ENCODE data around the gene MTHFS.

MTHFS gene

GRCh38 chr15:79886124-79886523 is 10.7 kb downstream of the MTHFS start:
- no peak for TF ChIP-seq POLR2AphosphoS5 (IDR thresholded peaks at IDR 0.05; ENCODE audit: low read depth, low read length)

- no peak for TF ChIP-seq POLR2AphosphoS5 (IDR thresholded peaks at IDR 0.05; ENCODE audit: low read depth, low read length)
Measured at GRCh38 chr15:79884204-79884596, 12.6 kb downstream of the MTHFS start.

GRCh38 chr15:79883579-79884203 is 13.1 kb downstream of the MTHFS start:
- TF ChIP-seq FOXP2 (optimal IDR thresholded peaks at IDR 0.05; ENCODE audit: borderline replicate concordance, extremely low read depth, extremely low read length, insufficient read depth) (no peak), REST (IDR thresholded peaks at IDR 0.05; ENCODE audit: insufficient read depth in 1 of 2, low read depth in 2 of 2, low read length in 2 of 2) (no peak), POLR2AphosphoS5 (IDR thresholded peaks at IDR 0.05; ENCODE audit: low read depth, low read length) (no peak), TAF1 (IDR thresholded peaks at IDR 0.05; ENCODE audit: borderline replicate concordance, insufficient read depth, low read length) (no peak), SIN3A (IDR thresholded peaks at IDR 0.05; ENCODE audit: borderline replicate concordance, insufficient read depth, low read length) (no peak)

- TF ChIP-seq TAF1 (IDR thresholded peaks at IDR 0.05; ENCODE audit: borderline replicate concordance, insufficient read depth, low read length) (no peak), POLR2AphosphoS5 (IDR thresholded peaks at IDR 0.05; ENCODE audit: low read depth, low read length) (no peak), REST (IDR thresholded peaks at IDR 0.05; ENCODE audit: insufficient read depth in 1 of 2, low read depth in 2 of 2, low read length in 2 of 2) (no peak), FOXP2 (optimal IDR thresholded peaks at IDR 0.05; ENCODE audit: borderline replicate concordance, extremely low read depth, extremely low read length, insufficient read depth) (no peak), SIN3A (IDR thresholded peaks at IDR 0.05; ENCODE audit: borderline replicate concordance, insufficient read depth, low read length) (no peak)
Measured at GRCh38 chr15:79881668-79882067, 15.1 kb downstream of the MTHFS start.

GRCh38 chr15:79881254-79881653 is 15.6 kb downstream of the MTHFS start:
- TF ChIP-seq REST (IDR thresholded peaks at IDR 0.05; ENCODE audit: insufficient read depth in 1 of 2, low read depth in 2 of 2, low read length in 2 of 2): no peak
- TF ChIP-seq FOXP2 (optimal IDR thresholded peaks at IDR 0.05; ENCODE audit: borderline replicate concordance, extremely low read depth, extremely low read length, insufficient read depth): no peak

- TF ChIP-seq FOXP2 (optimal IDR thresholded peaks at IDR 0.05; ENCODE audit: borderline replicate concordance, extremely low read depth, extremely low read length, insufficient read depth) (no peak), TAF1 (IDR thresholded peaks at IDR 0.05; ENCODE audit: borderline replicate concordance, insufficient read depth, low read length) (no peak), POLR2AphosphoS5 (IDR thresholded peaks at IDR 0.05; ENCODE audit: low read depth, low read length) (no peak), SIN3A (IDR thresholded peaks at IDR 0.05; ENCODE audit: borderline replicate concordance, insufficient read depth, low read length) (no peak), REST (IDR thresholded peaks at IDR 0.05; ENCODE audit: insufficient read depth in 1 of 2, low read depth in 2 of 2, low read length in 2 of 2) (no peak)
Measured at GRCh38 chr15:79878078-79878705, 18.6 kb downstream of the MTHFS start.
